Effector CD4-positive, alpha-beta T cell (primary cell): ENCODE results near the gene HCFC1.

ENCODE experiments used
- DNase-seq: peaks from one replicate; pipeline ENCODE4 v3.0.0-alpha.2; 2020
- total RNA-seq: gene quantifications from one replicate; lab custom pipeline; 2026; lab: John Stamatoyannopoulos, UW

Gene HCFC1
- 186 reads per million, percentile 92 among the genes with 10 or more reads in this experiment for total RNA-seq

DNA sequence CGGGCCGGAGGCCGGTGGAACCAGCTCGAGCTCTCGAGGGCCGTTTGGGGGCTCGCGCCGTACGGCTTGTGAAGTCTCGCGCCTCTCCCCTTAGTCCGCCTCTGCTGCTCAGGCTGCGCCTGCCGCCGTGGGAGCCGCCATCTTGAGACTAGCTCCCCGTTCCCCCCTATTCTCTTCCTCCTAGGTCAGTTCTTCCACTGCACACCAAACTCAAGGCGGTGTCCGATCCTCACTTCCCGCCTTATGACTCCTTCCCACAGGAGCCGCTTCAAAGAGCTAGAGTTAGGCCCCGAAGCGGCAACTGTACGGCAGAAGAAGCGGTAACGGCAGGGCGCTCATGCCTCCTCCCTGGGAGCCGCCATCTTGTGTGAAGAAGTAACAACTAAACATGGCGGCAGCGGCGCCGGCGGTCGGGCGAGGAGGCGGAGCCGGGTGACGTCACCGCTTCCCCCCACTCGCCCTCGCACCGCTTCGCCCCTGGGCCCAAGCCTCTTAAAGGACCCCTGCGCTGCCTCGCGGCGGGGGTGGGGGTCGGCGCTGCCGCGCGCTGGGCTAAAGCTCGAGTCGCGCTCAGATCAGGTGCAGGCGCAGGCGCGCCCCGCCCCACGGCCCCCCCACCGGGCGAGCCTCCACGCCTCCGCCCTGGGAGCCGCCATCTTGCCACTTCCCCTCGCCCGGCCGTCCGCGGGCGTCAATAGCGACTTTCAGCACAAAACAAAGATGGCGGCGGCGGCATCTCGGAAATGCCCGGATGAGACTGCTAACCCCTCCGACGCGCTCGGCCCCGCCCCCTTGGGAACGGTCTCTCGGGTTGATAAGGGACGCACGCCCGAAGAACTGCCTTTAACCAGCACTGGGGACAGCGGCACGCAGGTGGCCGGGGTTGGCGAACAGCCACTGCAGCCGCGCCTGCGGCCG, at the start of gene HCFC1:
Gene HCFC1 (minus strand): TSS at position 369 of the 918 bp plus-strand sequence. CDS start 978 bp downstream, outside the sequence.
- peak; percentile 92 for DNase-seq

- no peak for DNase-seq
Observed at GRCh38 chrX:154021131-154021611, 49.6 kb upstream of the HCFC1 start.

- no peak for DNase-seq
Observed at GRCh38 chrX:154020536-154021115, 49.0 kb upstream of the HCFC1 start.

DNA sequence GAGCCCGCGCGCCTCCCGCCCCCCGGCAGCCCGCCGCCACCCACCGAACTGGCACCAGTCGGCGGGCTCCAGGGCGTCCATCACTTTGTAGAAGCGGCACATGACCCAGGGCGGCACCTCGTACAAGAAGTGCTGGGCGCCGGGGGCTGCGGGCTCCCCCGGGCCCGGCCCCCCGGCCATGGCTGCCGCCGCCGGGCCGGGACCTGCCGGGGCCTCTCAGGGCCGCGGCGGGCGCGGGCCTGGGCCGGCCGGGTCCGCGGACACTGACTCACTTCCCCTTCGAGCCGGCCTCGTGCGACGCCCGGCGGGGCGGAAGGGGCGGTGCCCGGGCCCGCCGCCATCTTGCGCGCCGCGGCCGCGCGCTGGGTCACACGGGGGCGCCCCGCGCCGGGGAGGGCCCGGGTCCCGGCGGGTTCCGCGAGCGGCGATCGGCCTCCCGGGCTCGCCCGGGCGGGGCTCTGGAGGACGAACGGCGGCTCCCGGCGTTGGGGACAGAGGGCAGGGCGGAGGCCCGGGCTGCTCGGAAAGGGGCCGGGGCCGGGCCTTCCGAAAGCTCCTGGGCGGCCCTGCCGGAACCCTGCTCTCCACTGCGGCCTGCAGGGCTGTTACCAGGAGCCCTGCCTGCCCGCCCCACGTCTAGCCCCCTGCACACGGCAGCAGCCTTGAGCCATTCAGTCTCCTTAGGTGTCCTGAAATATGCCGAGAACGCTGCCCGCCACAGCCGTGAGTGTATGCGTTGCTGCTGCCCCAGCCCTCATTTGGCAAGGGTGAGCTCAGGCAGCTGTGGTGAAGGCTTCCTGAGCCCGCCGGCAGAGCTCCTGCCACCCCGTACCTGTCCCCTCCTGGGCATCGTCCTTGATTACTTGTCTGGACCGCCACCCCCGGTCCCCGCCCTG, 48.3 kb upstream of the HCFC1 start, which contains the start of gene IRAK1:
Gene IRAK1 (minus strand): TSS at position 270 of the 896 bp plus-strand sequence. CDS start 90 bp downstream, at position 180.
- peak; percentile 29 for DNase-seq

GRCh38 chrX:154019061-154019621, 47.5 kb upstream of the HCFC1 start:
- no peak for DNase-seq

- DNase-seq: no peak
Observed at GRCh38 chrX:154018518-154019060, 47.0 kb upstream of the HCFC1 start.

DNA sequence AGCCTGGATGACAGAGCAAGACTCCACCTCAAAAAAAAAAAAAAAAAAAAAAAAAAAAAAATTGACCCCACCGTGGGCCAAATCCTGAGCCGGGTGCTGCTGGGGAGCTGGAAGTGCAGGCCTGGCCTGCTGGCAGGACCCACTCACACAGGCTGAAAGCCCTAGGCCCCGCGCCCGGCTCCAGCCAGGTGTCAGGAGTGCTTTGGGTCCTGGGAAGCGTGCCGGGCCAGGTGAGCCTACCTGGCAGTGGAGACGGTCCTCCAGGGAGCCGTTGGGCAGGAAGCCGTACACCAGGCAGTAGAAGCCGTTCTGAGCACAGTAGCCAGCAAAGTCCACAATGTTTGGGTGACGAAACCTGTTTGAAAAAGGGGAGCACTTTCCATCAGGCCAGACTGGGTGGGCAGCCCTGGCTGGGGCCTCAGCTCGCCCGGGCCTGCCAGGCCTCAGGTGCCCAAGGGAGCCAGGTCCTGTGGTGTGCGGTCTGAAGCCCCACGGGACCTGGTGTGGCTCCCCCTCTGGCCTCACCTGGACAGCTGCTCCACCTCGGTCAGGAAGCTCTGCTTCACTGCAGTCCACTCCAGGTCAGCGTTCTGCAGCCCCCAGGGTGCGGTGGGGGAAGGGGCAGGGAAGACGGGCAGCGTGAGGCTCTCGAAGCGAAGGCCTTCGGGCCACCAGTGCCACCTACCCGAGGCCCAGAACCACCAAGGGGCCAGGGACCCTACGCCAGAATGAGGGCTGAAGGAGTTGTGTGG, 46.3 kb upstream of the HCFC1 start:
- no peak for DNase-seq

- DNase-seq: no peak
Observed at GRCh38 chrX:154016366-154017076, 44.9 kb upstream of the HCFC1 start.

DNA sequence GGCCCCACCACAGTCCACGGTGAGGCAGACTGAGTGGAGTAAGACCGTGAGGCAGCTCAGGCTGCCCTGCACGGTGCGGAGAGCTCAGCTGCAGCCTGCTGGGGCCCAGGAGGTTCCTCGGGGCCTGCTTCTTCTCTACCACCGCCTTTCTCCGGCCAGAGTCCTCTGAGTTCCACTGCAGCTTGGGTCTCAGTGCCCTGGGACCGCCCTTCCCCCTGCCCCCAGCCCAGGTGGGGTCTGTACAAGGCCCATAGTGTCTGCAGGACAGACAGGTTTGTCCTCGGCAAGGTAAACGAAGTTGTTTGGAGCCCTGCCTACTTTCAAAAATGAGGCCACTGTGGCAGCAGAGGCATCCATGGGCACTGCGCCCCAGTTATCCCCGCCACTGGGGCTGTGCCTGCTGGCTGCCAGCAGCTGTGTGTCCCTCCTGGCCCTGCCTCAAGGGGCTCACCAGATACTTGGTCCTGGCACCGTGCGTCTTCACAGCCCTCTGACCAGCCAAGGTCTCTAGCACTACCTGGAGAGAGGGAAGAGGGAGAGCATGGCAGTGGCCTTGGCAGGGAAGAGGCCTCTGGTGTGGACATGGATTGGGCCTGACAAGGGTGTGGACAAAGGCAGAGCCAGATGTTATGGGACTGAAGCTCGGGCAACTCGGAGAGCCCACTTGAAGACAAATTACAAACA, 44.1 kb upstream of the HCFC1 start:
- DNase-seq: no peak

DNA sequence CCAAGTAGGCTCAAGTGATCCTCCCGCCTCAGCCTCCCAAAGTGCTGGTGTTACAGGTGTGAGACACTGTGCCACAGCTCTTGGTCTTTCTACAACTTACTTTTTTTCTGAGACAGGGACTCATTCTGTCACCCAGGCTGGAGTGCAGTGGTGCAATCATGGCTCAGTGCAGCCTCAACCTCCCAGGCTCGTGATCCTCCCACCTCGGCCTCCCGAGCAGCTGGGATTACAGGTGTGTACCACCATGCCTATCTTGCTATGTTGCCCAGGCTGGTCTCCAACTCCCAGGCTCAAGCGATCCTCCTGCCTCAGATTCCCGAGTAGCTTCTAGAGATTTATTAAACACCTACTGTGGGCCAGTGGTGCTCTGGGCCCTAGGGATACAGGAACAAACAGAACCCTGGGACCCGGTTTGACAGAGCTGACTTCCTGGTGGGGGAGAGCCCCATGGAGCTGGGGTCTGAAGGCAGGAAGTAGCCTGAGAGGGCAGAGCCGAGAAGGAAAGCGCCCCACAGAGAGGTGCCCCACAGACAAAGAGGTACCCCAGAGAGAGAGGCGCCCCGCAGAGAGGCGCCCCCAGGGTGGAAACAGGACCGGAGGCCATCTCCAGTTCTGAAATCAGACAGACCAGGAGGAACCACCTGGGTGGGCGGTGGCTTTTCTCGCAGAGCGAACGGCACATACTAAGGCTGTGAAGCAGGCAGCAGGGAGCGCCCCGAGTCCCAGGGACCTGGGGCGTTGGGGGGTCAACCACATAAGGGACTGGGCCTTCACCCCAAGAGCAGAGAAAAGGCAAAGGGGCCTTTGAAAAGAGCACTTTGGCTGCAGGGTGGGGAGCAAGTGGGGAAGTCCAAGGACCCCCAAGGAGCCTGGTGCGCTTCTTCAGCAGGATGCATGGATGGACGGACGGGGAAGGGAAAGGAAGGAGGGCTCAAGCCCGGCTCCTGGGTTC, 43.1 kb upstream of the HCFC1 start:
- DNase-seq: no peak

GRCh38 chrX:154013614-154014360, 42.2 kb upstream of the HCFC1 start:
- DNase-seq: no peak

DNA sequence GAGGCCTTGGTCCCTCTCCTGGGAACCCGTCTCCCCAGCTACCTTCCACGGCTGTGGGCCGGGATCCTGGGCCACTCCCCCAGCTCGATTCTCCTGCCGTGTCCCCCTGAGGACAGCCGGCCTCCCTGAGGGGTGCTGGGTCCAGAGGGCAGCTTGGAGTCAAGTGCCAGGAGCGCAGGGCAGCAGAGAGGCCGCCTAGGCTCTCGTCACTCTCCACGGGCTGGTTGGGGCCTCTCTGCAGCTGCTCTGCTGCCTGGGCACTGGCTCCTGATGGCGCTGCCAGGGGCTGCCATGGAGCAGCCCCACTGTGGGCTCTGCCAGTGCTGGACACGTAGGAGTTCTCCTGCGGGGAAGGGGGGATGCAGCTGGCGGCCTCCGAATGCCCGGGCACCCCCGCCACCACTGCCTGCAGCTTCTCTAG, 41.4 kb upstream of the HCFC1 start:
- no peak for DNase-seq

DNA sequence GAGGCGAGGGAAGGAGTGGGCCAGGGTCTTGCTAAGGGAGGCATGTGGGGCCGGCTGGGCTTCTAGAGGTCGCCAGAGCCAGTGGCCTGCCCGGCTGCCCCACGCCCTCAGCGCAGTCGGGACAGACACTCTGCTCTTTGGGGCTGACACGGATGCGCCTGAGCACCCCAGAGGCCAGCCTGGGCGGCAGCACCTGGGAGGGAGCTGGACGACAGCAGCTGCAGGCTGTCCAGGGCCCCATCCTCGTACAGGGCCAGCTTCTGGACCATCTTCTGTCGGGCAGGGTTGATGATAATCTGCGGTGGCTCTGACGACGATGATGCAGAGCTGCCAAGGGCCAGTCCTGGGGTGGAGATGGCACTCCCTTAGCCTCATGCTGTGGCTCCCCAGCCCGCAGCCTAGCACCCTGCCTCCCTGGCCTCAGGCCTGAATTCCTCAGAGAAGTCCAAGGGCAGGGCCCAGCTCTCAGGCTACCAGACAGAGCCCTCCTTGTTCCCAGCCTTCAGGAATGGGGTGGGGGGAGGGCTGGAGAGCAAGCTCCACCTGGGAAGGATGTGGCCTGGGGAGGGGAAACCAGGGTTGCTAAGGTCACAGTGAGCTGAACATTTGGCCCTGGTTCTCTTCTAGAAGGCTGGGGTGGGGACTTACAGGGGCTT, 40.8 kb upstream of the HCFC1 start:
- DNase-seq: no peak

GRCh38 chrX:154011376-154012335, 40.0 kb upstream of the HCFC1 start:
- no peak for DNase-seq

GRCh38 chrX:154010330-154011087, 38.9 kb upstream of the HCFC1 start:
- DNase-seq: no peak
